Inflammatory macrophage (primary cell): ENCODE results near the gene HK3.

Source experiments
- DNase-seq, 2 donors: peaks; one replicate each; pipeline ENCODE4 v3.0.0-alpha.2; 2020 to 2022

Gene HK3

GRCh38 chr5:176847726-176848290 is 51.3 kb downstream of the HK3 start:
- DNase-seq, result no peak

DNA sequence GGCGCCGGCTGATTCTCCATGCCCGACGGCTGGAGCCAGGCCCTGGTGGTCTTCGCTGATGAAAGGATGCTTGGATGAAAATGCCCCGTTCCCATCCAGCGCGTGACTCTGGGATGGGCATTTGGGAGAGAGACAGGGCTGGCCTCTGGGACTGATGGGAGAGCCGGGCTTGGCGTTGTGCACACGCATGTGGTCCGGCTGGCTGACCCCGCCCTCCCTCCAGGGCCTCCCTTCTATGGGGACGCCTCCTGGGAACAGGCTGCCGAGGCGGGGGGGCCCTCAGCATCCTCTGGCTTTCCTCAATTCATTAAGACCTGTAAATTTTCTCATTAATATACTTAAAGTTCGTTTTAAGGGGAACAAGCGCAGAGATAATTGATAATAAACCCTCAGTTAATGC is 52.0 kb downstream of the HK3 start:
- no peak for DNase-seq

GRCh38 chr5:176846335-176847140 is 52.6 kb downstream of the HK3 start:
- no peak for DNase-seq

DNA sequence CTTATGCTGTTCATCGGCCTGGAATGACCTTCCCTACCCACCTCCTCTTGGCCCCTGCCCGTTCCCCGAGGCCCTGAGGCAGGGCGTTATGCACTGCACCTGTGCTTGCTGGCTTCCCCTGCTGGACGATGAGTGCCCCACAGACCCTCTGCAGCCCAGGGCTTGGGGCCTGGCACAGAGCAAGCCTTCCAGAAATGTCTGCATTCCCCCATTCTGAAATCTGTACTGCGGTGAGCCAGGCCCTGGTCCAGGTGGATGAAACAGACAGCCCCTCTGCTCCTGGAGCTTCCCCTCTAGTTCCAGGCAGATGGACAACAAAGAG is 53.8 kb downstream of the HK3 start:
- DNase-seq, result no peak

GRCh38 chr5:176844706-176845391 is 54.3 kb downstream of the HK3 start:
- no peak for DNase-seq

DNA sequence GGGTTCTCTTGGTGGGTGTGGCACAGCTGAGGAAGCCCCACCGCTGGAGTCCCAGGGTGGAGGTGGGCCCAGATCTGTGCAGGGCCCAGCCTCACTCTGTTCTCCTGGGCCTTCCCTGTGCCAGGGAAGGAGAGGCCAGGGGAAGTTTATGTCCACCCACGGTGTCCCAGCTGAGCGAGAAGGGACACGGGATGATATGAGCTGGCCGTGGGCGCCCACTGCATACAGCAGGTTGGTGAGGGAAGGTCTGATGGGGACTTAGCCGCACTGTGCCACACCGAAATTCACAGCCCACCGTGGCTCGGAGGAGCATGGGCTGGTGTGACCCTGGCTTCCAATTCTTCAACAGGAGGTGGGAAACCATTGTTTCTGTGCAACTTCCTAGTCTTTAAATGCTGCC is 54.9 kb downstream of the HK3 start:
- DNase-seq, result peak in 1 of 2 donors; percentile 43

GRCh38 chr5:176843673-176844072 is 55.5 kb downstream of the HK3 start:
- DNase-seq, result no peak

DNA sequence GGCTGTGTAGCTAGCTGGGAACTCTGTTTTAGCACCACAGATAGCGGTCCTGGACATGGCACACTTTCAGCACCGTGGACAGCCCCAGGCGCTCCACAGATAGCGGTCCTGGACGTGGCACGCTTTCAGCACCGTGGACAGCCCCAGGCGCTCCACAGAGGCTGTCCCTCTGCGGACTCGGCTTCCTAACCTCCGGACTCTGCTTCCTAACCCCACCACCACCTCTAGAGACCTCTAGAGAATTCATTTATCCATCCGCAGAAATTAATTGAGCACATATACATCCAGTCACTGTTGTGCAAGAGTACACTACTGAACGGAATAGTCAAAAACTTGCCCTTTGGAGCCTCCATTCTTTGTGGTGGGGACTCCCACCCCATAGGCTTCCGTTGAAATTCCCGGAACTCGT is 61.4 kb downstream of the HK3 start:
- DNase-seq, result peak; percentile 74 to 87

DNA sequence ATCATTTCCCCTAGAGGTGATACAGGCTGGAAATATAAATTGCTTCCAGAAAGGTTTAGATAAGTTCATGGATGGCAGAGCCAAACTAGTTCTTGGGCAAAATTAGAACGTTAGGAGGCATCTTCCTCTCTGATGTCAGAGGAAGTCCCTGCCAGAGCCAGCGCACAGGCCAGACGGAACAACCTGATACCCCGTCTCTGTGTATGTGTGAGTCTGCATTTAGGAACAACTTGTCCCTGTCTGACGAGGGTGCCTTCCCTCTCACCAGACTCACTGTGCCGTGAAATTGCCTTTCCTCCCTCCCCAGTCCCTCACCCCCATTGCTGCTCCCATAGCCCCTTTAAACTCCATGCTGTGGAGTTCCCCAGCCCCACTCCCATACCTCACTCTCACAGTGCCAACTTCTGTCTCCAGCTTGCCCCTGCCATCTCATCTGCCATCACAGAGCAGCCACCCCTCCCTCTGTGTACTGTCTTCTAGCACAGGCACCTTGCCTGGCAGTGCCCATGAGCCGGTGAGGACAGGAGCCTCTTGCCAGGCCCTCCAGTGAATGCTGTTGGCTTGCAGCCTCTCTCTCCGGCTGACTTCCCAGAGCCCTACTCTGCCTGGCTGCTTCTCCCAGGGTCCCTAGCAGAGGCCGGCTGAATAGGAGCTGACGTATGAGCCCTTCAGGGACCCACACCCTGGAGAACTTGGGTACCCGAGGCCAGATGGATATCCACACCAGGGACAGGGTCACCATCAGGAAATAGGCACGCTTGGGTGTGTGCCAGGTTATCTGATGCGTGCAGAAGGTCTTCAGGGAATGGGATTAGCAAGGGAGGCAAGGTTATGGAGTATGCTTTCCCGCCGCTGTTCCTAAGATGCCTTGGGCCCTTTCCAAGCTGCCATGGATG is 62.1 kb downstream of the HK3 start:
- no peak for DNase-seq

DNA sequence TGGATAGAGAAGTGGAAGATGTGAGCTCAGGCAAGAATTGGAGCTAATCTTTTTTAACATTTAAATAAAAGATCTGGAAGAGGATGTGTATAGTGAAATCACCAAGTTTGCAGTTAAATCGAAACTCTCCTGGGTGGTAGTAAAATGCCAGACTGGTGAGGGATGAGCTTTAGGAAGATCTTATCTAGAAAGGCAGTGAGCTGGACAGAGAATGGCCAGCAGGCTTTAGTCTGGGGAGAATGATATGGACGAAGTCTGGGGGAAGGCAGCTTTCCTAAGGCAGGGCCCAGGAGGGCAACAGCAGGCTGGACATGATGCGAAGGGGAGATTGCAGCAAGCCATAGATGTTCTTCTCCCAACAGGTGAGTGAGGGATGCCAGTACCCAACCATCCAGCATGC is 63.2 kb downstream of the HK3 start:
- no peak for DNase-seq

GRCh38 chr5:176833286-176833685 is 65.9 kb downstream of the HK3 start:
- DNase-seq, result no peak

DNA sequence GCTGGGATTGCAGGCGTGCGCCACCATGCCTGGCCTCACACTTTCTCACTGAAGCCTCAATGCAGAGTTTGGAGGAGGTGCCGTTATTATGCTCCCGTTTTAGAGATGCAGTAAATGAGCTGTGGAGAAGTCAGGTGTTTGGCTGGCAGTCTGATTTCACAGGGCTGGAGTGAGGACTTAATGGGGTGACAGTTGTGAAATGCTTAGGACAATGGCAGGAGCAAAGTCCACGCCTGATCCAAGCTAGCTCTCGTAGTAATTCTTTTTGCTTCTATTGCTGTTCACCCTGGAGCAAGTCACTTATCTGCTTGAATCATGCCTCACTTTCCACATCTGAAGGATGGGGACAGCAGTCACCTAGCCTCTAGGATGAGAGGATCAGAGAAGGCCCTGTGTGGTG is 67.0 kb downstream of the HK3 start:
- no peak for DNase-seq

DNA sequence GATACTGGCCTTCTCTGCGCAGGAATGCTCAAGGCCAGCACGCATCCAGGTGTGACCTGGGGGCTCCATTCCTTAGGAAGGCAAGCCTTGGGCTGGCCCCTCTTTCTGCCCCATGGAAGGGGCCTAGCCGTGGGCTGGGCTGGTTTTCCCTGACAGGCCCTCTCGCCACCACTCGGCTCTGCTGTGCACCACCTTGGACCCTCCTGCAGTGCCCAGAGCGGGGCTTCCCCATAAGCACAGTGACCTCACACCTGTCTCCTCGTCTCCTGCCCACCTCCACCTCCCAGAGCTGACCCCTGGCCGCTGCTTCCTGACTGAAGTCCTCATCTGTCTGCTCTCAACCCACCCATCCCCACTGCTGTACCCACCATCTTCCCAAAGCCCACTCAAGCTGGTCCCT is 67.7 kb downstream of the HK3 start:
- DNase-seq, result no peak

DNA sequence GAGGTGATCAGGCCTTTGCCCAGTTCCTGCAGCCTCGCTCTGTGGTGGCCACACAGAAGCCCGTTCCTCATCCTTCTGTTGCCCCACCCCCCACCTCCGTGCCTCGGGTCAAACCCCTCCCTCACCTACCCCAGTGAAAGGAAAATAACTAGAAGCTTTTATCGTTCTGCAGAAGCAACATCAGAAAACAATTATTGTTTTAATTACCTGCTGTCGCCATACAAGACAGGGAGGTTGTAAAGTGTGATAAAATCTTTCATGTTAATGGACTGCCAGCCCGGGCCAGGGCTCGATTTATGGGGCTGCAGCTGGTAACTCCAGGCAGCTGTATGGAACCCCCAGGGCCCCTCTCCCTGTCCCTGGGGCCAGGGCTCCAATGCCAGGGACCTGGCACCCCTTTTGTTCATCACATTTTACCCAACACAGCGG is 68.1 kb downstream of the HK3 start:
- no peak for DNase-seq
